IgD-negative memory B cell (primary cell): ENCODE data around the gene TMEM254. TPM values are rescaled to one million over a fixed set of nuclear protein-coding genes. Genes with fewer than 3 reads are reported as not detected.
"Not testable (repeated sequence)": the region's sequence is repeated elsewhere in the genome, so short reads cannot be mapped to it uniquely, and the experiment has no call there.

ENCODE experiments used
- H3K27ac Mint-ChIP-seq, 3 donors: one replicate each; pipeline ENCODE4 v1.8.0; 2020 to 2022; ENCODE audit warnings: mild to moderate bottlenecking in 3 of 3, mixed read lengths in 3 of 3, moderate library complexity in 1 of 3
- H3K27me3 Mint-ChIP-seq: one replicate; pipeline ENCODE4 v1.8.0; 2021; ENCODE audit warnings: mixed read lengths
- H3K36me3 Mint-ChIP-seq: one replicate; pipeline ENCODE4 v1.8.0; 2020; ENCODE audit warnings: mild to moderate bottlenecking, mixed read lengths
- H3K4me1 Mint-ChIP-seq, 3 donors: one replicate each; pipeline ENCODE4 v1.8.0; 2020 to 2022; ENCODE audit warnings: mixed read lengths in 3 of 3, mild to moderate bottlenecking in 1 of 3
- H3K4me3 Mint-ChIP-seq, 4 donors: one replicate each; pipeline ENCODE4 v1.8.0; 2020 to 2022; ENCODE audit warnings: mild to moderate bottlenecking in 4 of 4, mixed read lengths in 4 of 4, moderate library complexity in 3 of 4
- H3K9me3 Mint-ChIP-seq, 3 donors: one replicate each; pipeline ENCODE4 v1.8.0; 2020 to 2021; ENCODE audit warnings: mixed read lengths in 3 of 3, mild to moderate bottlenecking in 1 of 3
- polyA plus RNA-seq: library from polyadenylated mRNA; unstranded; fragments of 300-500 nt; fragmentation: Illumina TruSeq; gene quantifications from one replicate; pipeline ENCODE4 v1.2.3, GENCODE V29; 2021

Gene TMEM254
- polyA plus RNA-seq, 1 donor from 2014 or later, result 29.4 TPM

GRCh38 chr10:80100116-80100515 lies 21.7 kb downstream of the TMEM254 start:
- Mint-ChIP-seq H3K4me1 (peaks cover 0 to 5% (median 2%) of the 10 kb centered on the region in 3 donors), H3K36me3 (no peaks in the 10 kb centered on the region), H3K4me3 (no peak overlapping the region), H3K9me3 (peaks cover 0 to 3% (median 2%) of the 10 kb centered on the region in 3 donors), H3K27ac (no peak overlapping the region), H3K27me3 (peaks cover 3% of the 10 kb centered on the region)

DNA sequence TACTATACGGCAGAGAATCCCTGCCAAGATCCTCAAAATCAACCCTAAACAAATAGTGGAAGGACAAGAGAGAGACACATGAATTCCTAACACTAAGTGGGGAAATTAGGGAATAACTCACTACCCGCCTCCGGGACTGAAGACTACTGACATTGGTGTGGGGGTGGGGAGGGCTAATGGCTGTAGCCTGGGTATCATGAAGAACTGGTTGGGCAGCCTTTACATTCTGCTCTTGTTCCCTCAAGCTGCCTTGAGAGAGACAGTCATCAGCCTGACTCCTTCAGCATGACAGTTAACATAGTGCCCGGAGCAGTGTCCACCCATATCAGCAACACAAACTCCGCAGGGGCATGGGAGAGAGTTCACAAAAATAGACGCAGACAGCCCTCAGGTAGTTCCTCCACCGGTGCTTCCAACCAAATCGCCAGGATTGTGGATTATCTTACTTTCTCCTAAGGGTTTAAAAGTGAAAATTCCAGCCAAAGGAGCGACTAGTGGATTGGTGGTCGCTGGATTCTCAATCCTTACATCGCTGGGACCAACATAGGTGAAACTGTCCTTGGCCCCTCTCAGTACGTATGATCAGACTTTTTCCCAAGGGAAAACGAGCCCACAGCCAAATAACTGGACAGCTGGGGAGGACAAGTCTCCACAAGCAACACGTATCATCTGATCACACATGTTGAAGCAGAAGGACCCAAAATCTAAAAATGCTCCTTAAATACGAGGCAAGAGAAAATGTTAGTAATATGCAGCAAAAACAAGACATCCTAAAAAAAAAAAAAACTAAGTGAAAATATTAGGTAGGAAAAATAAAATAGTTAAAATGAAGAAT lies 22.6 kb downstream of the TMEM254 start:
- Mint-ChIP-seq H3K36me3 (no peaks in the 10 kb centered on the region), H3K27me3 (peaks cover 3% of the 10 kb centered on the region), H3K4me1 (peaks cover 0 to 5% (median 3%) of the 10 kb centered on the region in 3 donors), H3K27ac (no peak overlapping the region), H3K4me3 (no peak overlapping the region), H3K9me3 (peaks cover 0 to 3% (median 2%) of the 10 kb centered on the region in 3 donors)

GRCh38 chr10:80104066-80104926 lies 25.8 kb downstream of the TMEM254 start:
- no peaks in the 10 kb centered on the region for H3K36me3 Mint-ChIP-seq
- peaks cover 1% of the 10 kb centered on the region for H3K27me3 Mint-ChIP-seq
- peaks cover 0 to 3% (median 3%) of the 10 kb centered on the region in 3 donors for H3K4me1 Mint-ChIP-seq
- peaks cover 4 to 12% (median 11%) of the 10 kb centered on the region in 3 donors for H3K9me3 Mint-ChIP-seq
- peak overlapping the region in 1 of 3 donors; percentile 50 for H3K27ac Mint-ChIP-seq
- H3K4me3 Mint-ChIP-seq, result peak overlapping the region in 1 of 4 donors; percentile 37

- no peak overlapping the region for H3K27ac Mint-ChIP-seq
- H3K9me3 Mint-ChIP-seq, result peaks cover 5 to 17% (median 13%) of the 10 kb centered on the region in 3 donors
Observed at GRCh38 chr10:80108576-80109239, 30.2 kb downstream of the TMEM254 start.

GRCh38 chr10:80110986-80111385 lies 32.5 kb downstream of the TMEM254 start:
- Mint-ChIP-seq H3K4me1 (no peaks in the 10 kb centered on the region), H3K36me3 (no peaks in the 10 kb centered on the region), H3K9me3 (peaks cover 5 to 17% (median 13%) of the 10 kb centered on the region in 3 donors), H3K4me3 (no peak overlapping the region), H3K27me3 (peaks cover 1% of the 10 kb centered on the region), H3K27ac (peak overlapping the region in 1 of 3 donors; percentile 35)

More at GRCh38 chr10:80108576-80109239, 30.2 kb downstream of the TMEM254 start:
- H3K36me3 Mint-ChIP-seq, result no peaks in the 10 kb centered on the region
- peaks cover 0 to 3% (median 3%) of the 10 kb centered on the region in 3 donors for H3K4me1 Mint-ChIP-seq
- peaks cover 1% of the 10 kb centered on the region for H3K27me3 Mint-ChIP-seq
- H3K4me3 Mint-ChIP-seq, result no peak overlapping the region

DNA sequence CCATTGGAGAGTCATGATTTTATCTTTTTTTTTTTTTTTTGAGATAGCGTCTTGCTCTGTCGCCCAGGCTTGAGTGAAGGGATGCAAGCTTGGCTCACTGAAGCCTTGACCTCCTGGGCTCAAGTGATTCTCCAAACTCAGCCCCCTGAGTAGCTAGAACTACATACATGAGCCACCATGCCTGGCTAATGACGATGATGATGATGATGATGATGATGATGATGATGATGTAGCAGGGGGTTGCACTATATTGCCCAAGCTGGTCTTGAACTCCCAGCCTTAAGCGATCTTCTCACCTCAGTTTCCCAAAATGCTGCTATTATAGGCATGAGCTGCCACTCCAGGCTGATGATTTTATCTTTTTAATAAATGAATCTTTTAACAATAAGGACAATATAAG lies 40.2 kb downstream of the TMEM254 start:
- H3K4me1 Mint-ChIP-seq, result no peaks in the 10 kb centered on the region
- H3K4me3 Mint-ChIP-seq, result no peak overlapping the region
- H3K27ac Mint-ChIP-seq, result no peak overlapping the region
- H3K9me3 Mint-ChIP-seq, result no peaks in the 10 kb centered on the region
- peaks cover 2% of the 10 kb centered on the region for H3K36me3 Mint-ChIP-seq
- peaks cover 4% of the 10 kb centered on the region for H3K27me3 Mint-ChIP-seq

GRCh38 chr10:80122110-80122710 lies 43.7 kb downstream of the TMEM254 start:
- peaks cover 0 to under 1% (median 0%) of the 10 kb centered on the region in 3 donors for H3K4me1 Mint-ChIP-seq
- H3K4me3 Mint-ChIP-seq, result no peak overlapping the region

DNA sequence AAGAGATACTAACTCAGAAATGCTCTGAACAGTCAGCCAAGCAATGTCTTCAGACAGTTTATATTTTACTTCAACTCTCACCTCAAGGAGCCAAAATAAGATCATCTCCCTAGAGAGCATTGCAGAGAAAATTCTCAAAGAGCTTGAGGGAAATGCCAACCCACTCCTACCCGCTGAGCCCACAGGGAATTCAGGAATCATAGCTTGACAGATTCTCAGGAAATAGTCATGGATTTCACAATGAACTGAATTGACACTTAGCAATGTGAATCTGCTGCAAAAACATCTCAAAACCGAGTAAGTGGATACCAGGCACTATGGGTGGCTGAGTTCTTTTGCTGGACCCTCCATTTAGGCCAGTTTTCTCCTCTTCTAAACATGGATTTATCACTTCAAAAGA lies 44.3 kb downstream of the TMEM254 start:
- Mint-ChIP-seq H3K36me3 (peaks cover 2% of the 10 kb centered on the region), H3K27ac (no peak overlapping the region), H3K27me3 (peaks cover 4% of the 10 kb centered on the region), H3K9me3 (no peaks in the 10 kb centered on the region), H3K4me3 (no peak overlapping the region), H3K4me1 (peaks cover 0 to 2% (median 0%) of the 10 kb centered on the region in 3 donors)

More at GRCh38 chr10:80122110-80122710, 43.7 kb downstream of the TMEM254 start:
- peaks cover 4% of the 10 kb centered on the region for H3K27me3 Mint-ChIP-seq
- peaks cover 2% of the 10 kb centered on the region for H3K36me3 Mint-ChIP-seq
- H3K27ac Mint-ChIP-seq, result no peak overlapping the region
- H3K9me3 Mint-ChIP-seq, result no peaks in the 10 kb centered on the region

- Mint-ChIP-seq H3K27me3 (peaks cover 9% of the 10 kb centered on the region), H3K36me3 (no peaks in the 10 kb centered on the region), H3K4me3 (no peak overlapping the region), H3K4me1 (peaks cover 0 to 2% (median 0%) of the 10 kb centered on the region in 3 donors), H3K27ac (no peak overlapping the region), H3K9me3 (no peaks in the 10 kb centered on the region)
Observed at GRCh38 chr10:80126876-80127275, 48.4 kb downstream of the TMEM254 start.

DNA sequence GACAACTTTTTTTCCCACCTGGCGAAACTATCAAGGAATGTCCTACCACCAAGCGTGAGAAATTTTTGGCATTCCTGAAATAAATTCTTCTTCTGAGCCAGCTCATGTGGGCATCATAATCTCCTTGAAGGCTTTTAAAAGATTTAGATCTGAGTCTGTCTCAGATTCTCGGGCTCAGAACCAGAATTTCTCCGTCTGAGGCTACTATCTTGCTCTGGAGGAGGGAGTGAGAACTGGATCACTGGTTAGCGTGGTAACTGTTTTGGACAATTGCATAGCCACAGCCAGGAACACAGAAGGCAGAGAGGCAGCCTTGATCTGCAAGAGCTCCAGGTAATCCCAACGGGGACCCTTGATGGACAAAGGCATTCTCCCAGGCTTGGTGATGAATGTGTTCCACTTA lies 53.0 kb downstream of the TMEM254 start:
- no peak overlapping the region for H3K4me3 Mint-ChIP-seq
- peaks cover 30% of the 10 kb centered on the region for H3K27me3 Mint-ChIP-seq
- H3K4me1 Mint-ChIP-seq, result peaks cover 0 to 2% (median 0%) of the 10 kb centered on the region in 3 donors
- no peak overlapping the region for H3K27ac Mint-ChIP-seq
- no peaks in the 10 kb centered on the region for H3K9me3 Mint-ChIP-seq
- H3K36me3 Mint-ChIP-seq, result no peaks in the 10 kb centered on the region

- no peak within 1 kb of the TSS for H3K27ac Mint-ChIP-seq
- no peaks in the 10 kb centered on the region for H3K9me3 Mint-ChIP-seq
- H3K36me3 Mint-ChIP-seq, result no peaks in the 10 kb centered on the region
- no peaks in the 10 kb centered on the region for H3K4me1 Mint-ChIP-seq
- H3K4me3 Mint-ChIP-seq, result no peak within 1 kb of the TSS
- H3K27me3 Mint-ChIP-seq, result peaks cover 30% of the 10 kb centered on the region
Observed at GRCh38 chr10:80132299-80133139, 54.1 kb downstream of the TMEM254 start, which contains the start of gene PLAC9. Gene PLAC9, plus strand, starts transcription at chr10:80132730. Its CDS starts 33 bp downstream, at chr10:80132763.

DNA sequence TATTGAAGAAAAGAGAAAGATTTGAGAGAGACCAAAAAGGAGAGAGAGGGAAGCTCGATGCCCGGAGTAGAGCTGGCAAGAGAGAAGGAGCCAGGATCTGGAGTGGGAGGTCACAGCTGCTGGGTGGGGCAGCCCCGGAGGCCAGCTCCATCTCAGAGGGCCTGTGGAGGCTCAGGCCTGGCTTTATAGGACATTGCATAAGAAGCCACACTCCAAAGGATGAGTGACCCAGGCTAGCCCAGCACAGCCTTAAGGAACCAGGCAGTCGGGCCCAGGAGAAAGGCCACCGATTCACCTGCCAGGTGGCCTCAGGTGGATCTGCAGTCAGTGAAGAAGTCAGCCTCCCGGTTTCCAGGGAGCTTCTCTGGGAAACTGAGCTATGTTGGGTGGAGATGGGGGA lies 54.7 kb downstream of the TMEM254 start:
- no peaks in the 10 kb centered on the region for H3K4me1 Mint-ChIP-seq
- no peak overlapping the region for H3K4me3 Mint-ChIP-seq
- no peak overlapping the region for H3K27ac Mint-ChIP-seq
- H3K9me3 Mint-ChIP-seq, result no peaks in the 10 kb centered on the region
- H3K36me3 Mint-ChIP-seq, result no peaks in the 10 kb centered on the region
- peaks cover 32% of the 10 kb centered on the region for H3K27me3 Mint-ChIP-seq

DNA sequence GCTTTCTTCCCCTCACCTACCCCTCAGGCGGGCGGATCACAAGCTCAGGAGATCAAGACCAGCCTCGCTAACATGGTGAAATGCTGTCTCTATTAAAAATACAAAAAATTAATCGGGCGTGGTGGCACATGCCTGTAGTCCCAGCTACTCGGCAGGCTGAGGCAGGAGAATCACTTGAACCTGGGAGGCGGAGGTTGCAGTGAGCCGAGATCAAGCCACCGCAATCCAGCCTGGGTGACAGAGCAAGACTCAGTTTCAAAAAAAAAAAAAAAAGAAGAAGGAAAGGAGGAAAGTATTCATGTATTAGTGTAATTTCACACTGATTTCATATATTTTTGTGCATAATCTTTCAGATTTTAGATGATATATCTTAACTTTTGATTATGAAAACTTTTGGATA lies 55.2 kb downstream of the TMEM254 start:
- H3K27me3 Mint-ChIP-seq, result peaks cover 32% of the 10 kb centered on the region
- H3K36me3 Mint-ChIP-seq, H3K4me1 Mint-ChIP-seq, H3K9me3 Mint-ChIP-seq, H3K27ac Mint-ChIP-seq, H3K4me3 Mint-ChIP-seq: not testable (repeated sequence)
